Vagina (tissue), 2 donors: Measurements from ENCODE around the gene PPP1R12C.

Experiments used
- POLR2A ChIP-seq, 2 donors: fragments of 450-650 bp; IDR thresholded peaks; one replicate each; pipeline ENCODE4 v1.6.1; 2017; ENCODE audit warnings: antibody characterized with exemption in 2 of 2, mild to moderate bottlenecking in 2 of 2, moderate library complexity in 2 of 2
- TF ChIP-seq, protein P1 (sequence below), 3 experiments: fragments of 450-650 bp in 2 of 3; fragments of 200-600 bp in 1 of 3; sonication (generic) in 1 of 3; IDR thresholded peaks; one replicate each; pipeline ENCODE4 v1.5.1; 2017 to 2019; ENCODE audit warnings: antibody characterized with exemption in 3 of 3, mild to moderate bottlenecking in 2 of 3, moderate library complexity in 2 of 3

DNA sequence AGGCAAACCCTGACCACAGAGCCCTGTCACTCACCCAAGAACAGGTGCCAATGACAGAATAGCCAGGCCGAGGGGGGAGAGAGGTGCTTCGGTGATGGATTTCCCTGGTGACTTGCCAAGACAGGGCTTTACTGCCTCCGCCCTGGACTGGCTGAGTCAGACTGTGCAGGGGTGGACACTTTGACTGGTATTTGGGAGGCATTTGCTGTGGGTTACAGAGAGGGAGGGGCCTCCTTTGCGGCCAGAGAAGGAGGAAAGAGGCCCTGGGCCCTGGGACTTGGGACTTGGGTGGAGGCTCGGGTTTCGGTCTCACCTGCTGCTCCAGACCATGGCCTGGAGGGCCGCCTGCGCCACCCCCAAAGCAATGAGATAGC lies 46.3 kb downstream of the PPP1R12C start:
- TF ChIP-seq, protein P1, sequence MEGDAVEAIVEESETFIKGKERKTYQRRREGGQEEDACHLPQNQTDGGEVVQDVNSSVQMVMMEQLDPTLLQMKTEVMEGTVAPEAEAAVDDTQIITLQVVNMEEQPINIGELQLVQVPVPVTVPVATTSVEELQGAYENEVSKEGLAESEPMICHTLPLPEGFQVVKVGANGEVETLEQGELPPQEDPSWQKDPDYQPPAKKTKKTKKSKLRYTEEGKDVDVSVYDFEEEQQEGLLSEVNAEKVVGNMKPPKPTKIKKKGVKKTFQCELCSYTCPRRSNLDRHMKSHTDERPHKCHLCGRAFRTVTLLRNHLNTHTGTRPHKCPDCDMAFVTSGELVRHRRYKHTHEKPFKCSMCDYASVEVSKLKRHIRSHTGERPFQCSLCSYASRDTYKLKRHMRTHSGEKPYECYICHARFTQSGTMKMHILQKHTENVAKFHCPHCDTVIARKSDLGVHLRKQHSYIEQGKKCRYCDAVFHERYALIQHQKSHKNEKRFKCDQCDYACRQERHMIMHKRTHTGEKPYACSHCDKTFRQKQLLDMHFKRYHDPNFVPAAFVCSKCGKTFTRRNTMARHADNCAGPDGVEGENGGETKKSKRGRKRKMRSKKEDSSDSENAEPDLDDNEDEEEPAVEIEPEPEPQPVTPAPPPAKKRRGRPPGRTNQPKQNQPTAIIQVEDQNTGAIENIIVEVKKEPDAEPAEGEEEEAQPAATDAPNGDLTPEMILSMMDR (IDR thresholded peaks at IDR 0.05), result no peak
- no peak for TF ChIP-seq POLR2A (IDR thresholded peaks at IDR 0.05)
